DOHH2 (cell line): ENCODE results near the gene GALNT18.

Source experiments
- EZH2phosphoT487 ChIP-seq: fragments of 200-600 bp; sonication (generic); IDR thresholded peaks from 2 replicates; pipeline ENCODE4 v1.6.1; 2017; ENCODE audit warnings: borderline replicate concordance, mild to moderate bottlenecking, antibody characterized with exemption, low read length, moderate library complexity, mixed read lengths
- TF ChIP-seq, protein P1 (sequence below): fragments of 200-600 bp; sonication (generic); IDR thresholded peaks from one replicate; pipeline ENCODE4 v1.5.1; 2014; ENCODE audit warnings: antibody characterized with exemption, mild to moderate bottlenecking, low read depth, low read length; ENCODE audit not compliant: poor library complexity, severe bottlenecking

DNA sequence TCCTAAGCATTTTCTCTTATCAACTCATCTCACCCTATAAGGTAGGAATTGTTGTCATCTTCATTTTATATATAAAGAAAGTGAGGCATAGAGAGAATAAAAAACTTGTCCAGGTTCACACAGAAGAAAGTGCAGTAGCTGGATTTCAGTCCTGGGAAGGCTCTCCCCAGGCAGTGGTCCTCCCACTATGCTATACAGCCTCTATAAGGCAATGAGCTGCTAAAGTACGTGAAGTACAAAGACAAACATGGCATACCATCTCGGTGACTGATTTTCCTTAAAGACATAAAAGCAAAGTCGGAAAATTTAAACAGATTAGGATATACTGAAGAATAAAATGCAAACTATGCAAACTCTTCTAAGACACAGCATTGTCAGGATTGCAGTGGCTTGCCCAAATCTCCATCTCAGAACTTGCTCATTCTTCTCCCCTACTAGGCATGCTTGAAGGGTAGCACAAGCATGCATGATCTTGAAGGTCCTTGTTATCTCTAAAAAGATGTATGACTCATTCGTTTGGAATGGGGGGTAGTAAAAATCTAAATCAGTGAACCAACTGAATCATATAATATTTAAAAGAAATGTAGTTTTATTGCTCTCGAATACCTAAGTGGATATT lies 171.0 kb downstream of the GALNT18 start:
- TF ChIP-seq EZH2phosphoT487 = no peak
- TF ChIP-seq, protein P1, sequence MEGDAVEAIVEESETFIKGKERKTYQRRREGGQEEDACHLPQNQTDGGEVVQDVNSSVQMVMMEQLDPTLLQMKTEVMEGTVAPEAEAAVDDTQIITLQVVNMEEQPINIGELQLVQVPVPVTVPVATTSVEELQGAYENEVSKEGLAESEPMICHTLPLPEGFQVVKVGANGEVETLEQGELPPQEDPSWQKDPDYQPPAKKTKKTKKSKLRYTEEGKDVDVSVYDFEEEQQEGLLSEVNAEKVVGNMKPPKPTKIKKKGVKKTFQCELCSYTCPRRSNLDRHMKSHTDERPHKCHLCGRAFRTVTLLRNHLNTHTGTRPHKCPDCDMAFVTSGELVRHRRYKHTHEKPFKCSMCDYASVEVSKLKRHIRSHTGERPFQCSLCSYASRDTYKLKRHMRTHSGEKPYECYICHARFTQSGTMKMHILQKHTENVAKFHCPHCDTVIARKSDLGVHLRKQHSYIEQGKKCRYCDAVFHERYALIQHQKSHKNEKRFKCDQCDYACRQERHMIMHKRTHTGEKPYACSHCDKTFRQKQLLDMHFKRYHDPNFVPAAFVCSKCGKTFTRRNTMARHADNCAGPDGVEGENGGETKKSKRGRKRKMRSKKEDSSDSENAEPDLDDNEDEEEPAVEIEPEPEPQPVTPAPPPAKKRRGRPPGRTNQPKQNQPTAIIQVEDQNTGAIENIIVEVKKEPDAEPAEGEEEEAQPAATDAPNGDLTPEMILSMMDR = no peak
